CD4-positive, CD25-positive, alpha-beta regulatory T cell (primary cell): ENCODE data around the gene DMXL1. TPM values are rescaled to one million over a fixed set of nuclear protein-coding genes. Genes with fewer than 3 reads are reported as not detected.
"Not testable (repeated sequence)": the region's sequence is repeated elsewhere in the genome, so short reads cannot be mapped to it uniquely, and the experiment has no call there.

Experiments
- ATAC-seq, 2 donors: fragments of 150-1000 bp; cut with Tn5 transposase; one replicate each; pipeline ENCODE4 v1.10.0; 2021; ENCODE audit warnings: low read depth in 2 of 2, moderate number of reproducible peaks in 2 of 2, moderate library complexity in 1 of 2
- DNase-seq, 3 donors: peaks; one replicate each; pipeline versions ENCODE4 v3.0.0 to v3.0.0-alpha.2; 2012 to 2022; ENCODE audit warnings: mixed read lengths in 1 of 3
- H3K27ac ChIP-seq: one replicate; pipeline ENCODE4 v1.7.0; 2013; ENCODE audit warnings: mild to moderate bottlenecking, low read length; ENCODE audit not compliant: insufficient read depth, poor library complexity, severe bottlenecking
- H3K27me3 ChIP-seq: one replicate; pipeline ENCODE4 v1.7.0; 2013; ENCODE audit warnings: low read length; ENCODE audit not compliant: control insufficient read depth, insufficient read depth
- H3K36me3 ChIP-seq: one replicate; pipeline ENCODE4 v1.7.0; 2013; ENCODE audit warnings: mild to moderate bottlenecking, low read length, moderate library complexity; ENCODE audit not compliant: control insufficient read depth, insufficient read depth
- H3K4me1 ChIP-seq: 2 replicates; pipeline ENCODE4 v1.7.0; 2013; ENCODE audit warnings: mild to moderate bottlenecking, low read length; ENCODE audit not compliant: insufficient read depth, control insufficient read depth, poor library complexity, severe bottlenecking
- H3K4me3 ChIP-seq: one replicate; pipeline ENCODE4 v1.7.0; 2013; ENCODE audit warnings: low read depth, mild to moderate bottlenecking, low read length, moderate library complexity
- H3K9me3 ChIP-seq, 2 experiments: 1 replicate in 1 of 2; 2 replicates in 1 of 2; pipeline ENCODE4 v1.7.0; 2013; ENCODE audit warnings: low read length in 2 of 2, mild to moderate bottlenecking in 1 of 2, moderate library complexity in 1 of 2; ENCODE audit not compliant: control insufficient read depth in 2 of 2
- H3K27ac Mint-ChIP-seq, 3 donors: one replicate each; pipeline ENCODE4 v1.8.0; 2020 to 2022; ENCODE audit warnings: mild to moderate bottlenecking in 3 of 3, mixed read lengths in 3 of 3, moderate library complexity in 2 of 3
- H3K27me3 Mint-ChIP-seq: one replicate; pipeline ENCODE4 v1.8.0; 2022; ENCODE audit warnings: mild to moderate bottlenecking, mixed read lengths
- H3K36me3 Mint-ChIP-seq: one replicate; pipeline ENCODE4 v1.8.0; 2020; ENCODE audit warnings: mixed read lengths
- H3K4me1 Mint-ChIP-seq, 4 donors: one replicate each; pipeline ENCODE4 v1.8.0; 2020 to 2022; ENCODE audit warnings: mixed read lengths in 4 of 4, mild to moderate bottlenecking in 1 of 4
- H3K4me3 Mint-ChIP-seq, 4 donors: one replicate each; pipeline ENCODE4 v1.8.0; 2020 to 2022; ENCODE audit warnings: mild to moderate bottlenecking in 4 of 4, mixed read lengths in 4 of 4, moderate library complexity in 3 of 4
- H3K9me3 Mint-ChIP-seq, 7 donors: one replicate each; pipeline ENCODE4 v1.8.0; 2020 to 2022; ENCODE audit warnings: mixed read lengths in 7 of 7, mild to moderate bottlenecking in 3 of 7, moderate library complexity in 2 of 7
- polyA plus RNA-seq, 4 donors: library from polyadenylated mRNA; unstranded; fragments of 300-500 nt; fragmentation: Illumina TruSeq; gene quantifications; one replicate each; pipeline ENCODE4 v1.2.3, GENCODE V29; 2021
- total RNA-seq: library from RNA; stranded (reverse); gene quantifications from one replicate; pipeline ENCODE4 v1.2.3, GENCODE V29; 2022

Gene DMXL1
- total and polyA plus RNA-seq, 5 donors from 2014 or later = 9.6 to 39.0 (median 11.4) TPM

GRCh38 chr5:119135743-119136142 lies 64.9 kb downstream of the DMXL1 start:
- not testable (repeated sequence) for ATAC-seq, H3K4me3 Mint-ChIP-seq, H3K27me3 Mint-ChIP-seq, H3K4me3 ChIP-seq, H3K27ac ChIP-seq, H3K27me3 ChIP-seq, H3K4me1 ChIP-seq, H3K27ac Mint-ChIP-seq, DNase-seq
- H3K4me1 Mint-ChIP-seq = peaks cover 0 to 13% (median 6%) of the 10 kb centered on the region in 4 donors
- peaks cover 4 to 22% (median 10%) of the 10 kb centered on the region in 7 donors for H3K9me3 Mint-ChIP-seq
- H3K36me3 Mint-ChIP-seq = peaks cover 65% of the 10 kb centered on the region
- Histone ChIP-seq H3K36me3 (peaks cover 24% of the 10 kb centered on the region), H3K9me3 (peaks cover 0 to 12% of the 10 kb centered on the region in 2 experiments)

- Histone ChIP-seq H3K36me3 (peaks cover 24% of the 10 kb centered on the region), H3K9me3 (peaks cover 0 to 12% of the 10 kb centered on the region in 2 experiments), H3K4me1 (no peaks in the 10 kb centered on the region), H3K27ac (no peak overlapping the region), H3K4me3 (no peak overlapping the region), H3K27me3 (no peaks in the 10 kb centered on the region)
- H3K27me3 Mint-ChIP-seq = no peaks in the 10 kb centered on the region
- peaks cover 65% of the 10 kb centered on the region for H3K36me3 Mint-ChIP-seq
- H3K9me3 Mint-ChIP-seq = peaks cover 6 to 22% (median 10%) of the 10 kb centered on the region in 7 donors
- DNase-seq (no peak), ATAC-seq (no peak)
- no peak overlapping the region for H3K27ac Mint-ChIP-seq
- no peak overlapping the region for H3K4me3 Mint-ChIP-seq
- peaks cover 0 to 13% (median 9%) of the 10 kb centered on the region in 4 donors for H3K4me1 Mint-ChIP-seq
Measured at GRCh38 chr5:119136666-119137318, 65.9 kb downstream of the DMXL1 start.

GRCh38 chr5:119153629-119154028 lies 82.7 kb downstream of the DMXL1 start:
- Histone ChIP-seq H3K36me3 (peaks cover 16% of the 10 kb centered on the region), H3K27me3 (no peaks in the 10 kb centered on the region), H3K27ac (no peak overlapping the region), H3K4me1 (no peaks in the 10 kb centered on the region), H3K4me3 (no peak overlapping the region), H3K9me3 (no peaks in the 10 kb centered on the region)
- Mint-ChIP-seq H3K27me3 (no peaks in the 10 kb centered on the region), H3K4me1 (peaks cover 0 to under 1% (median 0%) of the 10 kb centered on the region in 4 donors), H3K36me3 (peaks cover 66% of the 10 kb centered on the region), H3K4me3 (no peak overlapping the region), H3K27ac (no peak overlapping the region), H3K9me3 (peaks cover 0 to 14% (median 3%) of the 10 kb centered on the region in 7 donors)
- no peak for DNase-seq
- no peak for ATAC-seq

DNA sequence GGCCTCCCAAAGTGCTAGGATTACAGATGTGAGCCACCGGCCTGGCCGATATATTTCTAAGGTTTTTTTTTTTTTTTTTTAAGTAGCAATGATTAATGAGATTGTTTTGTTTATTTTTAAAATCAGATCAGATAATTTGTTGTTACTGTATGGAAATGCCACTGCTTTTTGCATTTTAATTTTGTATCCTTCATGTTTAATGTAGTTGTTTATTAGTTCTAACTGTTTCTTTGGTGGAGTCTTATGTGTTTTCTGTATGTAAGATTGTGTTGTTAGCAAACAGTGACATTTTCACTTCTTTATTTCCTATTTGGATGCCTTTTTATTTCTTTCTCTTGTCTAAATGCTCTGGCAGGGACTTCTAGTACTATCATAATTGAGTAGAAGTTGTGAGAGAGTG lies 87.3 kb downstream of the DMXL1 start:
- Histone ChIP-seq H3K27ac (no peak overlapping the region), H3K4me3 (no peak overlapping the region), H3K9me3 (no peaks in the 10 kb centered on the region), H3K36me3 (peaks cover 2% of the 10 kb centered on the region), H3K4me1 (no peaks in the 10 kb centered on the region), H3K27me3 (no peaks in the 10 kb centered on the region)
- peaks cover 0 to 7% (median under 1%) of the 10 kb centered on the region in 4 donors for H3K4me1 Mint-ChIP-seq
- no peak for DNase-seq
- H3K27ac Mint-ChIP-seq = no peak overlapping the region
- H3K36me3 Mint-ChIP-seq = peaks cover 59% of the 10 kb centered on the region
- H3K9me3 Mint-ChIP-seq = peaks cover 0 to 14% (median 3%) of the 10 kb centered on the region in 7 donors
- H3K27me3 Mint-ChIP-seq = no peaks in the 10 kb centered on the region
- H3K4me3 Mint-ChIP-seq = no peak overlapping the region
- no peak for ATAC-seq

GRCh38 chr5:119161430-119161829 lies 90.5 kb downstream of the DMXL1 start:
- no peak for DNase-seq
- Mint-ChIP-seq H3K4me3 (no peak overlapping the region), H3K27ac (no peak overlapping the region), H3K36me3 (peaks cover 46% of the 10 kb centered on the region), H3K9me3 (peaks cover 0 to 14% (median 3%) of the 10 kb centered on the region in 7 donors), H3K4me1 (peaks cover 0 to 7% (median under 1%) of the 10 kb centered on the region in 4 donors), H3K27me3 (no peaks in the 10 kb centered on the region)
- Histone ChIP-seq H3K36me3 (peaks cover 6% of the 10 kb centered on the region), H3K9me3 (no peaks in the 10 kb centered on the region), H3K4me3 (no peak overlapping the region), H3K4me1 (no peaks in the 10 kb centered on the region), H3K27me3 (no peaks in the 10 kb centered on the region), H3K27ac (no peak overlapping the region)
- ATAC-seq = no peak

DNA sequence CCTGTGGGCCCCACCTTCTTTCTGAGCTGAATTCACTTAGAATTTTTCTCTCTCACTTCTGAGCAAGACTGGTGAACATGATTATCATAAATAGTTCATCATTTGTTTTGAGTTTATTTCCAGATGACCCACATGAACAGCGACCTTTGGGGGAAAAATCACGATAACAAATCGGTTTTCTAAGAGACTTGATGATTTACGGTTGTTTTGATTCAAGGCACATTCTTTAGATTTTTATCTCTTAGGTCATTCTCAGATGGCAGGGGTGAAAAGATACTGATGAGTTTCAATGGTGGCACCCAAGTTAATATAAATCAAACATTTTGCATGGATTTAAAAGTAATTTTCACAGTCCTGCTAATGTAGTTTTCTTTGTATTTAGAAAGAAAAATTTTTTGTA lies 95.1 kb downstream of the DMXL1 start:
- DNase-seq (no peak), ATAC-seq (no peak)
- Mint-ChIP-seq H3K36me3 (peaks cover 18% of the 10 kb centered on the region), H3K27me3 (no peaks in the 10 kb centered on the region), H3K4me1 (peaks cover 0 to 7% (median 6%) of the 10 kb centered on the region in 4 donors), H3K27ac (peak overlapping the region in 1 of 3 donors; percentile 69), H3K9me3 (no peaks in the 10 kb centered on the region), H3K4me3 (no peak overlapping the region)
- Histone ChIP-seq H3K9me3 (no peaks in the 10 kb centered on the region), H3K27ac (no peak overlapping the region), H3K4me1 (no peaks in the 10 kb centered on the region), H3K36me3 (peaks cover 12% of the 10 kb centered on the region), H3K27me3 (no peaks in the 10 kb centered on the region), H3K4me3 (no peak overlapping the region)

DNA sequence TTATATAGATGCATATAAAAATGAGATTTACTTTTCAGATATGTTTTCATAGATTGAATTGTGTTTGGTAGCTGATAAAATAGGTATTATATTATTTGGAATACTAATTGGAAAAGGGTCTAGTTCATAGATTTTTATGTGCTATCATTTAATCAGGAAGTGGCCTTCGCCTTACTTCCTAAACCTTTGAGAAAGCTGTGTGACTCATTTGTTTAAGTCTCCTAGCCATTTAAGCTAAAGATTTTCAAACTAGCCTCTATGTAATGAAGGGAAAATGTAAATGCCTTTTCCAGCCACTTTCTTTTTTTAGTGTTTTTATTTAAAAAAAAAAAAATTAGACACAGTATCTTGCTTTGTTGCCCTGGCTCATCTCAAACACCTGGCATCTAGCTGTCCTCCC lies 97.5 kb downstream of the DMXL1 start:
- H3K4me3 Mint-ChIP-seq = no peak overlapping the region
- H3K27me3 Mint-ChIP-seq = no peaks in the 10 kb centered on the region
- H3K36me3 Mint-ChIP-seq = peaks cover 27% of the 10 kb centered on the region
- H3K4me1 Mint-ChIP-seq = peaks cover 0 to 7% (median 6%) of the 10 kb centered on the region in 4 donors
- peaks cover 10% of the 10 kb centered on the region for H3K36me3 ChIP-seq
- H3K27ac Mint-ChIP-seq = no peak overlapping the region
- no peak overlapping the region for H3K4me3 ChIP-seq
- no peak overlapping the region for H3K27ac ChIP-seq
- DNase-seq (no peak), ATAC-seq (no peak)
- no peaks in the 10 kb centered on the region for H3K9me3 ChIP-seq
- H3K27me3 ChIP-seq = no peaks in the 10 kb centered on the region
- no peaks in the 10 kb centered on the region for H3K4me1 ChIP-seq
- H3K9me3 Mint-ChIP-seq = no peaks in the 10 kb centered on the region

DNA sequence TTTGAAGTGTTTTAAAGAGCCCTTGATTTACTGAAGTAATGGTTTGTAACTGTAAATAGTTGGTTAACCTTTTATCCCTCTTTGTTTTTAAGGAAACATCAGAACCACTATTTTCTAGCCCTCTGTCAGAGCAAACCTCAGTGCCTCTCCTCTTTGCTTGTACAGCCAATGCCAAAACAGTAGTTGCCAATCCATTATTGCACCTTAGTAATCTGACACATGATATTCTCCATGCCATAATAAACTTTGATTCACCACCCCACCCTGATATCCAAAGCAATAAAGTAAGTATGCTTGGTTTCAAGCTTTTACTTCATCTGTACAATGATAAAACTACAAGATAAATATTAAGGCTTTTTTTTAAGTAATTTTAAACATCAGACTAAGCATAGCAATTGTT lies 100.8 kb downstream of the DMXL1 start:
- Histone ChIP-seq H3K27ac (no peak overlapping the region), H3K4me3 (no peak overlapping the region), H3K4me1 (no peaks in the 10 kb centered on the region), H3K9me3 (no peaks in the 10 kb centered on the region), H3K36me3 (peaks cover 7% of the 10 kb centered on the region), H3K27me3 (no peaks in the 10 kb centered on the region)
- H3K4me1 Mint-ChIP-seq = peaks cover 11 to 14% (median 12%) of the 10 kb centered on the region in 4 donors
- no peaks in the 10 kb centered on the region for H3K9me3 Mint-ChIP-seq
- H3K4me3 Mint-ChIP-seq = no peak overlapping the region
- DNase-seq (no peak), ATAC-seq (no peak)
- no peak overlapping the region for H3K27ac Mint-ChIP-seq
- H3K27me3 Mint-ChIP-seq = no peaks in the 10 kb centered on the region
- peaks cover 25% of the 10 kb centered on the region for H3K36me3 Mint-ChIP-seq
